DMS79 (cell line): ENCODE measurements around the gene RASSF4.

ENCODE experiments used
- DNase-seq: peaks from one replicate; lab custom pipeline; 2025; lab: John Stamatoyannopoulos, UW

The RASSF4 gene

DNA sequence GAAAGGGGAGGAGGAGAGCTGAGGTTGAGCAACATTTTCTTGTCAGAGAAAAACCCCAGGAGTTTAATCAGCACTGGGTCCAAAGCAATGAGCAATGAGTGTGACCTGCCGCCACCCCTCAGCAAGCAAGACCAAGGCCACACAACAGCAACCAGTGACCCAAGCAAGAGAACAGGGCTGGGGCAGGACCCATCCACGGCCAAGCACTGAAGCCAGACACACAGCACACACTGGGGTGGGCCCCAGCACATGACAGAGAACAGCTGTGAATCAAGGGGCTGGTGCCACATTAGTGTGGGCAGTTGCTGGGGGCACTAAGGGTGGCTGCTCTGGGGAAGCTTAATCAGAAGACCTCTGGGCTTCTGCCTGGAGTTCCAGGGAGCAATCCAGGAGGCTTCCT is 32.2 kb upstream of the RASSF4 start:
- no peak for DNase-seq

DNA sequence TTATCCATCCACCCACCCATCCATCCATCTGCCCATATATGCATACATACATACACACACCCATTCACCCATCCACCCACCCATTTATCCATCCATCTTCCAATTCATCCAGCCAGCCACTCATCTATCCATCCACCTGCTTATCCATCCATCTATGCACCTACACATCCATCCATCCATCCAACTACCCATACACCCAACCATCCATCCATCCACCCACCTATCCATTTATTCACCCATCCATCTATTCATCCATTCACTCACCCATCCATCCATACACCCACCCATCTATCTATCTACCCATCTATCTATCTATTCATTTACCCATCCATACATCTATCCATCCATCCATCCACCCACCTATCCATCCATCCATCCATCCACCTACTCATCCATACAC is 31.1 kb upstream of the RASSF4 start:
- no peak for DNase-seq

DNA sequence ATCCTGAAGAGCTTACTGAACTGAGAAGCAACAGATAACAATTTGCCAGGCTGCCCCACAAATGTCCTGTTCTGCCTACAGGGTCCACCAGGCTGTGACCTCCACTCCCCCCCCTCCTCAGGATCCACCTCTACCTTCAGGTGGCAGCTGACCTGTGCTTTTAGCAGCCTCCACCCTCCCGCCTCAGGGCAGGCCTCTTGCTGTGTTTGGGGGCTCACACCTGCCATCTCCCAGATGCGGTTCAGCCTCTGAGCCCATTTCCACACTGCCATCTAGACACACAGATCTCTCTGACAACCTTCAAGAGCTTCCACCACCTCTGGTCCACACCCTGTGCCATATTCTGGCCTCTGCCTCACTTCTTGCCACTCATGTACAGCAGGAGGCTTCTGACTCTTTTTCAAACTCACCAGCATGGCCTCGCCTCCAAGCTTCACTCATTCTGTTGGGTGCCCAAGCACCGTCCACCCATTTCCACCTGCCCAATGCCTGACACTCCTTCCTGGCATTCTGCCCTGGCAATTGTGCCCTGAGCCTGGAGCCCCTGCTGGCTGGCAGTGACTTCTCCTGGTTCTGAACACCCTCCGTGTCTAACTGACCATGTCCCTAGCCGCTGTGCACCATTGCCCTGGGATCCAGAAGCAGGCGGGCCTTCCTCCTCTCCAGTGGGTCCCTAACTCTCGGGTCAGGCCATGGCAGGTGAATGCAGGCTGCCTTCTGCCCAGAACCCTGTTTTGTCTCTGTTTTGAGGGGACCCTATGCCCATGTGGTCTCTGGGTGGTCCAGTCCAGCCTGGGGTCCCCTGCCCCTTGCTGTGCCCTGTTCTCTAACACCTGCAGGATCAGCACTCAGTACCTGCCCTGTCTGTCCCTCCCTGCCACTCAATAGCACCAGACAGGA is 30.0 kb upstream of the RASSF4 start:
- DNase-seq: no peak

DNA sequence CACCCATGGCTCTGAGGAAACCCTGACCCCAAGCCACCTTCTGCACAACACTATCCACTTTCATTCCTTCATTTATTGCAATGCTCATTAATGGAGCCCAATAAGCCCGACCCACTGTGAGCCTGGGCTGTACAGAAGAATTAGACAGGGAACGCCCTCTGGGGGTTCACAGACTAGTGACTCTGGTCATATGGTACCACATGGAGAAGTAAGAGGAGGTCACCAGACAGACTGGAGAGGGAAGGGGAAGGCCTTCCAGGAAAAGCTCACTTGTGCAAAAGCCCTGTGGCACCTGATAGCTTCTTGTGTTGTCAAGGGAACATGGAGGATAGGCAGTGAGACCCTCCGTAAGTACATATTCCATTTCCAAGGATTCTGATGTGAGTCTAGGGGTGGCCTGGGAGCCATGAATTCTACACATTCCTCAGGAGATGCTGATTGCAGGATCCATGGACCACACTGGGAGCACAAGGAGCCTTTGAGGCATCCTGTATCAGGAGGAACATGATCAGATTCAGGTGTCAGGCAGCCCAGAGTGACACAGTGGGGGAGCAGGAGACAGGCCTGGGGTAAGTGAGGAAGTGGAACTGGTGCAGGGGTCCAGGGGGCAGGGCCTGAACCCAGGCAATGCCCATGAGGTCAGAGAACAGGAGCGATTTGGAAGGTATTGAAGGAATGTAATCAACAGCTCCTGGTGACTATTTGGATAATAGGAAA is 28.5 kb upstream of the RASSF4 start:
- no peak for DNase-seq

DNA sequence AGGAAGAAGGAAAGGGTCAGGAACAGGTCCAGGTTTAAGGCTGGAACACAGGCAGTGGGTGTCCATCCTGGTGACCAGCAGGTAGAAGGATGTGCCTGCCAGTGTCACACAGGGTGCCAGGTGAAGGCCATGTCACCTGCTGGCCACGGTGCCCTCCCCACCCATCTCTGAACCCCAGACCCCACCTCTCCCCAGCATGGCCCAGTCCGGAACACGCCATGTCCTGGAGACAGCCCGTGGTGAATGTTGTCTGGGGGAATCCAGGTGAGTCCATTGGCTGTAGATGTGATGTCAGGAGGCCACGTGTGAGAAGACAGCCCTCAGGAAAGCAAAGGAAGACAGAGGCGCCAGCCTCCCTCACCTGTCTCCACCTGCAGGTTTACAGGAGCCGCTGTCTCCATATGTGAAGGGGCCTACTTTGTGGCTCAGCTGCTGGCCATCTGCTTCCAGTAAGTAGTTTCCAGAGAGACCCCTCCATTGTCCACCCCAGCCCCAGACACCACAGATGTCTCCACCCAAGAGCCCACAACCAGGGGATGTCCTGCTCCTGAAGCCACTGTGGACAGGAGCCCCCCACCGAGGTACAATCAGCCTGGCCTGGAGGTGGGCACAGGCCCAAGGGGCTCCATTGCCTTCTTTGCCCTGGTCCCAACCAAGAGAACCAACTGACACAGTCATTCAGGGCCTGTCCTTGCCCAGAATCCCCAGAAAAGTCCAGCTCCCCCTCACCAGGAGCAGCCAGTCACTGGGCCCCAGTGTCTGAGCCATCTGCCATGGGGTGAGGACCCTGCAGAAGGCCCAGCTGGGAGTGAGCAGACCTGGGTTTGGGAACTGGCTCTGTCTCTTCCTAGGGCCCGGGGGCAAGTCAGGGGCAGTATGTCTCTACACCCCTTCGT is 27.7 kb upstream of the RASSF4 start:
- DNase-seq: no peak

DNA sequence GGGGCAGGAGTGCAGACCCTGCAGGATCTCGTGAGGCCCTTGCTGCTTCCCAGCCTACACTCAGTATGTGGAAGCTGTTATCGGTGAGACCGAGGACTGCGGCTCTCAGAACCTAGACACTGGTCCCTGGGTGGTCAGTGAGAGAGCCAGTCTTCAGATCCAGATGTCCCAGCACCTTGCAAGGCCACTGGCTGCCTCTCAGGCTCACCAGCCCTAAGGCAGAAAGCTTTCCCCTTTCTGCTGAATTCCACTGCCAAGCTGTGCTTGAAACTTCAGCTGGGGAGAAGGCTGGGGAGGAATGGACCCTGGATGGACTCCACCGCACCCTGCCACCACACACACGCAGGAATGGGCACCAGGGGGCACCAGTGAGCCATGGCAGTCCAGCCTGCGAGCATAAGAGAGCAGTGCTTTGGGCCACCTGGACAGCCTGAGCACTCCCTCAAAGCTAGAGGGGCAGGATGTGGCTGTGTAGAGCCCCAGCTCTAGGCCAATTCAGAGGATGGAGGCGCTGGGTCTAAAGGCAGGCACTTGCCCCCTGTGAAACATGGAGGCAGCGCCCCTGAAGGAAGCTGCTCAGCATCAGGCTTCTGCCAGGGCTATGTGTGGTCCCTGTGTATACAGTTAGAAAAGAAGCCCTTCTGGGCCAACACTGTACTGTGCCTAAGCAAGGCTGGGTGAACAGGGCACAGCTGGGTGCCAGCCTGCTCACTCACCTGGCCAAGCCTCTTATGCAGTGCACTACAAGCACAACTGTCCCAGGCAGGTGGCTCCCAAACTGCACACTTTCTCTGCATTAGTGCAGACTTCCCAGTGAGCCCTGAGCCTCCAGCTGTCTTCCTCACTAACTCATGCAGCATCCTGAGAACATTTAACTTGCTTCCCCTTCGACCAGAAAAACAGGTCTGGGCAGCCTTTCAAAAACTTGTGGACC is 26.8 kb upstream of the RASSF4 start:
- DNase-seq: no peak

DNA sequence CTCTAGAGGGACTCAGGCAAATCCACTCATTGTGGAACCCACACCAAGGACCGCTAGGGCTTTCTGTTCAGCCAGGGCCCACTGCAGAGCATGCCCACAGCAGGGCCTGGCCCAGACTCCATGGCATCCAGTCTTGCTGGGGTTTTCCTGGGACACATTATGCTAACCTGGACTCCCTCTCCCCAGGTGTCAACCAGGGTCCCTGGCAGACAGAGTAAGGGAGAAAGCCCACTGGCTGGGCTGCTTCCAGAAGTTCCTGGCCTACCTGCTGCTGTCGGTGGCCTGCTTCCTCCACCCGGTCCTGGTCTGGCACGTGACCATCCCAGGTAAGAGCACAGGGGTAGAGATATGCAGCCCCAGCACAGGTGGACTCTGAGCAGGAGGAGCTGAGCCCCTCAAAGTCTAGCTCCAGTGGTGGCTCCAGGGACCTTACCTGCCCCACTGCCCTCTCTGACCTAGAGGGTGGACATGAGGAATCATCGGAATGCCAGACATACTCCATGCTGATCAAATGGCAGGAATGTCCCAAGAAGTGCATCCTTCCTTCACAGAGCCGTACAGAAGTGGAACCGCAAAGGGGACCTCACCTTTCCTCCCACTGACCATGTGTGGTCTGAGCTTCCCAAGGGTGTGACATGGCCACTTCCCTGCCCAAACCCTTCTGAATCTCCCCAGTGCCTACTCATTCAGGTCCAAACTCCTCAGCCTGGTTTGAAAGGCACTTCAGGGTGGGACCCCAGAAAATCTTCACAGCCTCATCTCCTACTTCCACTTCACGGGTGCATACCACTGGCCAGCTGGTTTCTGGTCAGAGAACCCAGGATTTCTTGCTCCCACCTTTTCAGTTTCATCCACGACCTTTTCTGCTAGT is 25.9 kb upstream of the RASSF4 start:
- no peak for DNase-seq

DNA sequence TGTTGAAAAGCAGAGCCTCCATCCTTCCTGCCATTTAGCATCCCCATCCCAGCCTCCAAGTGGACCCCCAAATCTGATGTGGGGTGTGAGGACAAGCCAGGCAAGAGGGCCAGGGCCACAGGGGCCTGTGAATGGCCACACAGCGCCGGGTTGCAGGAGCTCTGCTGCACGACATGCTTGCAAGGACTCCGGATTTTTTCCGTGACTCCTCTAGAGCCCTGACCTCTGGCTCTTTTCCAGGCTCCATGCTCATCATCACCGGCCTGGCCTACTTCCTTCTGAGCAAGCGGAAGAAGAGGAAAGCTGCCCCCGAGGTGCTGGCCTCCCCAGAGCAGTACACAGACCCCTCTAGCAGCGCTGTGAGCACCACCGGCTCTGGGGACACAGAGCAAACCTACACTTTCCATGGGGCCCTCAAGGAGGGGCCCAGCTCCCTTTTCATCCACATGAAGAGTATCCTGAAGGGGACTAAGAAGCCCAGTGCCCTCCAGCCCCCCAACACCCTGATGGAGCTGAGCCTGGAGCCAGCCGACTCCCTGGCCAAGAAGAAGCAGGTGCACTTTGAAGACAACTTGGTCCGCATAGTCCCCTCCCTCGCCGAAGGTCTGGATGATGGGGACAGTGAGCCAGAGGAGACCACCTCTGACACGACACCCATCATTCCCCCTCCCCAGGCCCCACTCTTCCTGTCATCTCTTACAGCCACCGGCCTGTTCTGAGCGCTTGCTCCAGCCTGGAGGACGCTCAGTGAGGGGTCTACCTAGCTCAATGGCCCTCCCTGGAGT is 25.0 kb upstream of the RASSF4 start:
- DNase-seq: no peak

DNA sequence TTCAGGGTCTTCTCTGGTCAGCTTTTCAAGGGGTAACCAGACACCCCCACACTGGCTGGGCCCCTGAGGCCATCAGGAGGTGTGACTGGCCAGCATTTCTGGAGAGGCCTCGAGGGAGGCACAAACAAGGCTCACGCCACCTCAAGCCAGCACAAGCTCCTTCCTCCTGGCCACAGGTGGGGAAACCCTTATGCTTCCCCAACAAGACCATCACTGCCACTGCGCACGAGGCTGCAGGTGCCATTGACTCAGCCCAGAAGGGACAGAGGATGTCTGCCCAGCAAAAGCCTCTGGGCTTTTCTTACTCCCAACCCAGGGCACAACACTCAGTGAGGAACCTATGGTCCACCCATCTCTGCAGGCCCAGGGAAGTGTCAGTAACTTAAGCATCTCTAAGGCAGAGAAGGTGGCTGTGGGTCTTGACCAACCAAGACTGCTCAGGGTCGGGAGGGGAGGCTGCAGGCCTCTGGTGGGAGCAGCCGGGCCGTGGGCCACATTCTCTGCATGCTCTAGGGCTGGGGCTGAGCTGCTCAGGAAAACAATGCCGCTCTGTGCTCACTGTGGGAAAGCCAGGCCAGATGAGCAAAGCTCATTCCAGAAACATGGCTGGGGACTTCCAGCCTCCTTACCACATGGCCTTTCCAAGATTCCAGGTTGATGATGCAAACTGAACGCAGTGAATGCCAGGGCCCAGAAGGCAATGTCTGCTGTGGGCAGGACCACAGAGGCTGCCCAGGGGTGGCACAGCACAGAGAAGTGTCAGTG is 24.2 kb upstream of the RASSF4 start:
- DNase-seq: no peak

DNA sequence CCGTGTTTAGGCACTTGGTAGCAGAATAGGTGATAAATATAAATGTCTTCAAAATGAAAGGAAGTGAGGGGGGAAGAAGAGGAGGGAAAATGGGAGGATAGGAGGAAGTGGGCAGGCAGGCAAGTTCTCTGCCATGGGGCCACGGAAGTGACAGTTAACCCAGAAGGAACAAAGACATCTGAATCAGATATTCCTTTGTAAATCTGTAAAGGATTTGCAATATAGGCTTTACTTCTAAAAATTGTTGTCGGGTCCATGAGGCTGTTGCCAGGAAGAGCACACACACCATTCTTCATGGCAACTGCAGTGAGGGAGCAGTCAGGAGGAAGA is 23.7 kb upstream of the RASSF4 start:
- DNase-seq: no peak

DNA sequence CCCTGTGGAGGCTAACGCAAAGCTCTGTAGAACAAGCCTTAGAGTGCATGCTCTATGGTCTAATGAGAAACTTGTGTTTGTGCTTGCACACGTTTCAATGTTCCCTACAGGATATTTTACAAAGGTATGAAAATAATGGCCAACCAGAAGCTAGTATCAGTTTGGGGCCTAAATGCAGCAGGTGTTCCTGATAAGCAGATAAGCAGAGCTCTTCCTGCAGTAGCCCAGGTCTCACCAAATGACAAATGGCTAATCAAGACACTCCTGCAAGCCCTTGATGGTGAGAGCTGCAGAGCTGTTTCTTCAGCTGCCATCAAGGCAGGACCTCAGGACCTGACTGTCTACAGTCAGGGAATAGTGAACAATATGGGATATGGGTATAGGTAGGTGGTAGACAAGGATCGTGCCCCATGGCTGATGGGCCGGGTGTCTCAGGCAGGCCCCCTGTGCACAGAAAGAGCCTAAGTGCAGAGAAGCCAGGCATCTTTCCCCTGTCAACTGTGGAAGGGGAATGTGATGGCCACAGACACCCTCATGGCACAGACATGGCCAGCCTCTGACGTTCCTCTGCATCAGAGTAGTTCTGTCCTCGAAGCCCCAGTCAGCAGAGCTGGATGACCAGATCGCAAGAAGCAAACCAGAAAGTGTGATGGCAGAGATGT is 23.2 kb upstream of the RASSF4 start:
- no peak for DNase-seq

DNA sequence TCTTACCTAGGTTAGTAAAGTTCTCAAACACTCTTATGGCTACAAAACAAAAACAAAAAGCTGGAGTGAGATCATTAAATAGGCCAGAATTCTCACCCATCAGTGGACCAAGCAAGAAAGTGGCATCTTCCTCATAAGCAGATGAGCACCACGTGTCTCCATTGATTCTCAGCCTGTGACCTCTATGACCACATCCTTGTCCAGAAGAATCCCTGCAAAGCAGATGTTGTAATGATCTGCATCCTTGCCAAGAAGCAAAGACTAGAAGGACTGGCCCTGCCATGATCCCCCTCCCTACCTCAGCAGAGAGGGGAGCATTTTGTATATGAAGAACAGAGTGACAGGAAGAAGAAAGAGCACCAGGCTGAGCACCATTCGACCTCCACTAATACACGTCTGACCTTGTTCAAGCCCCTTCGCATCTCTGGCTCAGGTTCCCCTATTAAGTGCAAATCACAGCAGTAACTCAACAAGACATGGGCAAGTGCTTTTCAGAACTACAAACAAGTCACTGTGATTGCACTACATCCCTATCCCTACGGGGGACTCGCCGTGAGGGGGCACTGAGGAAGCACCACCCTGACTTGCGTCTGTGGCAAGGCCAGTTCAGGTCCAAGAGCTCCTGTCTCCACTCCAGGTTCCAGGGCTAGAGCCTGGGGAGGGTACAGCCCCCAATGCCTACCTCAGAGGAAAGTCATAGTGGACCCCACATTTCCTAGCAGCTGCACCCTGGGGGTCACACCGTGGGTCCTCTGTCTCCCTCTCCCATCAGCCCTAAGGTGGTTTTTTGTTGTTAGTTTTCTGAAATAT is 22.2 kb upstream of the RASSF4 start:
- no peak for DNase-seq

DNA sequence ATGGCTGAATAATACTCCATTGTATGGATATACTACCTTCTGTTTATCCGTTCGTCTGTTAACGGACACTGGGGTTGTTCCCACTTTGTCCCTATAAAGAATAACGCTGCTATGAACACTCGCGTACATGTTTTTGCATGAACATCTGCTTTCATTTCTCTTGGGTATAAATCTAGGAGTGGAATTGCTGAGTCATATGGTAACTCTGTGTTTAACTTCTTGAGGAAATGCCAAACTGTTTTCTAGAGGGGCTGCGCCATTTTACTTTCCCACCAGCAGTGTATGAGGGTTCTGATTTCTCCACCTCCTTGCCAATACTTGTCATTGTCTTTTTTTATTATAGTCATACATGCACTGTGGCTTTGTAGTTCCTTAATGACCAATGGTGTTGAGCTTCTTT is 20.6 kb upstream of the RASSF4 start:
- DNase-seq: no peak

DNA sequence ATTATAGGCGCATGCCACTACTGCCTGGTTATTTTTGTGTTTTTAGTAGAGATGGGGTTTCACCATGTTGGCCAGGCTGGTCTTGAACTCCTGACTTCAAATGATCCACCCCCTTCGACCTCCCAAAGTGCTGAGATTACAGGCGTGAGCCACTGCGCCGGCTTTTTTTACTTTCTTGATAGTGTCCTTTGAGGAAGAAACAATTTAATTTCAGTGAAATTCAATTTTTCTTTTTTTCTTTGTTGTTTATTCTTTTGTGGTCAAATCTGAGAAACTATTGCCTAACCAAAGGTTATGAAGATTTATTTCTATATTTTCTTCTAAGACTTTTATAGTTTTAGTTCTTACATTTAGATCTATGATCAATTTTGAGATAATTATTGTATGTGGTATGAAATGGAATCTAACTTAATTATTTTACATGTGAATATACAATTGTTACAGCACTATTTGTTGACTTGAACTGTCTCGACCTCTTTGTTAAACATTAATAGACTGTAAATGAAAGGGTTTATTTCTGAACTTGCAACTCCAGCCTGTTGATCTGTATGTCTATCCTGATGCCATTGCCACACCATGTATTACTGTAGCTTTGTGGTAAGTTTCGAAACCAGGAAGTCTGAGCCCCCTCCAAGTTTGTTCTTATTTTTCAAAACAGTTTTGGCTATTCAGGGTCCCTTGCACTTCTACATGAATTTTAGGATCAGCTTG is 19.8 kb upstream of the RASSF4 start:
- DNase-seq: no peak

DNA sequence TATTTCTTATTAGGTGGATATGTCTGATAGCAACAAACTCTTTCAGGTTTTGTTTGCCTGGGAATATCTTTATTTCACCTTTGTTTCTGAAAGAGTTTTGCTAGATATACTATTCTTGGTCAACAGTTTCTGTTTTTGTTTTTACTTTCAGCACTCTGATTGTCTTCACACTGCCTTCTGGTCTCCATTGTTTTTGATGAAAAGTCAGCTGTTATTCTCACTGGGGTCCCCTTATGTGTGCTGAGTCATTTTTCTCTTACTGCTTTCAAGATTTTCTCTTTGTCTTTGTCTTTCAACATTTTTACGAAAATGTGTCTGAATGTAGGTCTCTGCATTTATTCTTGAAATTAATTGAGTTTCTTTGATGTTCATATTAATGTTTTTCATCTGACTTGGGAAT is 15.2 kb upstream of the RASSF4 start:
- DNase-seq: no peak

DNA sequence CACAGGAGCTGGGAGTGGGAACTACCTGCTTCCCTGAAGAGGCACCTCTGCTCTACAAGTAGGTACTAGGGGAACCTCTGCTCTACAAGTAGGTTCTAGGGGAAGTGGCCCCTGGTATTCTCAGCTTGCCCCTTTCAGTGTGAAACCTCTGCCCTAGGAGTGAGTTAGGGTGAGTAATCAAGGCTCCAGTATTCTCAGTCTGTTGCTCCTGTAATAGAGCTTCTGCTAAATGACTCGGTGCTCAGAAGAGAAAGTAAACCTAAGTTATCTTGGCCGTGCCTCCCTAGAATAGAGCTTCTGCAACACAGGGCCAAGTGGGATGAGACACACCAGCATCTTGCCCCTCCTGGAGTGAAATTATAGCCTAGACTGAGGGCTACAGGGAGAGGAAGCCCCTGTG is 13.4 kb upstream of the RASSF4 start:
- DNase-seq: no peak
